ENCODE data around the gene SMARCA2.

The SMARCA2 gene

GRCh38 chr9:1998111-1998510, 17.0 kb upstream of the SMARCA2 start:
- no peak overlapping the region for H3K23ac ChIP-seq (ENCODE audit: low read length)
- no peak overlapping the region for H4K12ac ChIP-seq (ENCODE audit: low read depth, low read length)
- no peak overlapping the region for H3K9ac ChIP-seq (ENCODE audit: low read length)
- H3K27ac ChIP-seq (ENCODE audit: low read depth, low read length), result no peak overlapping the region
- H3K14ac ChIP-seq (ENCODE audit: low read length), result no peak overlapping the region
- no peaks in the 10 kb centered on the region for H3K36me3 ChIP-seq (ENCODE audit: control insufficient read depth in 1 of 2, insufficient read depth in 2 of 2, low read length in 2 of 2)
- H4K91ac ChIP-seq (ENCODE audit: low read depth, low read length), result no peak overlapping the region
- no peak overlapping the region for H2BK5ac ChIP-seq (ENCODE audit: low read depth, low read length, poor library complexity)
- no peaks in the 10 kb centered on the region for H3K27me3 ChIP-seq (ENCODE audit: insufficient read depth, low read length)
- no peak overlapping the region for H2BK120ac ChIP-seq (ENCODE audit: insufficient read depth, low read length, poor library complexity)
- no peak overlapping the region for H2AK5ac ChIP-seq (ENCODE audit: low read length)
- no peak overlapping the region for H3K4me3 ChIP-seq (ENCODE audit: low read depth, low read length)
- no peaks in the 10 kb centered on the region for H3K79me1 ChIP-seq (ENCODE audit: low read length)
- H3K18ac ChIP-seq (ENCODE audit: low read length), result no peak overlapping the region
- peaks cover 0 to 4% of the 10 kb centered on the region in 2 experiments for H3K4me1 ChIP-seq (ENCODE audit: control insufficient read depth in 1 of 2, insufficient read depth in 2 of 2, low read length in 2 of 2)
- H2AFZ ChIP-seq (ENCODE audit: insufficient read depth, low read length, poor library complexity), result no peak overlapping the region
- H2BK12ac ChIP-seq (ENCODE audit: low read length), result no peak overlapping the region
- H3K4me2 ChIP-seq (ENCODE audit: low read length), result no peak overlapping the region
- no CpG with 5 or more reads among the region's 2 CpGs for WGBS (ENCODE audit: extremely low coverage, insufficient coverage, insufficient read length)
- H3K9me3 ChIP-seq (ENCODE audit: insufficient read depth, low read depth, low read length), result no peaks in the 10 kb centered on the region
- H4K8ac ChIP-seq (ENCODE audit: low read depth, low read length), result no peak overlapping the region
- no peak for DNase-seq
- H3K79me2 ChIP-seq (ENCODE audit: control insufficient read depth, insufficient read depth, low read length, poor library complexity), result no peaks in the 10 kb centered on the region
- no peak overlapping the region for H3K4ac ChIP-seq (ENCODE audit: low read depth, low read length)

- no peak overlapping the region for H2AK5ac ChIP-seq (ENCODE audit: low read length)
- H4K12ac ChIP-seq (ENCODE audit: low read depth, low read length), result no peak overlapping the region
- H3K27me3 ChIP-seq (ENCODE audit: insufficient read depth, low read length), result no peaks in the 10 kb centered on the region
- H4K91ac ChIP-seq (ENCODE audit: low read depth, low read length), result no peak overlapping the region
- 100% methylated on average over 1 of the region's 3 CpGs for WGBS (ENCODE audit: extremely low coverage, insufficient coverage, insufficient read length)
- H3K36me3 ChIP-seq (ENCODE audit: control insufficient read depth in 1 of 2, insufficient read depth in 2 of 2, low read length in 2 of 2), result no peaks in the 10 kb centered on the region
- H3K9me3 ChIP-seq (ENCODE audit: insufficient read depth, low read depth, low read length), result no peaks in the 10 kb centered on the region
- DNase-seq, result no peak
- H3K23ac ChIP-seq (ENCODE audit: low read length), result no peak overlapping the region
- H2AFZ ChIP-seq (ENCODE audit: insufficient read depth, low read length, poor library complexity), result no peak overlapping the region
- H3K79me2 ChIP-seq (ENCODE audit: control insufficient read depth, insufficient read depth, low read length, poor library complexity), result no peaks in the 10 kb centered on the region
- H3K14ac ChIP-seq (ENCODE audit: low read length), result no peak overlapping the region
- peaks cover 0 to 4% of the 10 kb centered on the region in 2 experiments for H3K4me1 ChIP-seq (ENCODE audit: control insufficient read depth in 1 of 2, insufficient read depth in 2 of 2, low read length in 2 of 2)
- no peak overlapping the region for H3K4me2 ChIP-seq (ENCODE audit: low read length)
- no peak overlapping the region for H3K4me3 ChIP-seq (ENCODE audit: low read depth, low read length)
- H3K4ac ChIP-seq (ENCODE audit: low read depth, low read length), result no peak overlapping the region
- H3K18ac ChIP-seq (ENCODE audit: low read length), result no peak overlapping the region
- no peak overlapping the region for H3K9ac ChIP-seq (ENCODE audit: low read length)
- H2BK120ac ChIP-seq (ENCODE audit: insufficient read depth, low read length, poor library complexity), result no peak overlapping the region
- H3K79me1 ChIP-seq (ENCODE audit: low read length), result no peaks in the 10 kb centered on the region
- H2BK12ac ChIP-seq (ENCODE audit: low read length), result no peak overlapping the region
- H2BK5ac ChIP-seq (ENCODE audit: low read depth, low read length, poor library complexity), result no peak overlapping the region
- no peak overlapping the region for H4K8ac ChIP-seq (ENCODE audit: low read depth, low read length)
- no peak overlapping the region for H3K27ac ChIP-seq (ENCODE audit: low read depth, low read length)
Measured at GRCh38 chr9:2000314-2000713, 14.8 kb upstream of the SMARCA2 start.

GRCh38 chr9:2008372-2008771, 6.8 kb upstream of the SMARCA2 start:
- no peak overlapping the region for H2AK5ac ChIP-seq (ENCODE audit: low read length)
- no CpG with 5 or more reads among the region's 2 CpGs for WGBS (ENCODE audit: extremely low coverage, insufficient coverage, insufficient read length)

DNA sequence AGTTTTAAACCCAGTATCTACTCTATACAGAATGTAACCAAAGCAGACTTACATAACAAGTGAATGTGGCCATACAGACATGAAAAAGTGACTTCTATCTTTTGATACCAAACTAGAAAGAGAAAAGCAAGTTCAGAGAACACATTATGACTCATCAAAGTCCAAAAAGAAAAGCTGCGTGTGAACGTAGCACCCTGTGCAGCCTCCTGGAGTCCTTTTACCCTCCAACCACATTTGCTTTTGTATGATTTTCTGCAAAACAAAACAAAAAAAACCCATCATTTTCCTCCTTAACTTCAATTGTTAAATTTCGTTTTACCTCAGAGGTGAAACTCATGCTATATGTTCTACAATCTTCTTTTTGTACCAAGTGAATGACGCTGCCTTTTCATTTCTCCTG, 2.8 kb upstream of the SMARCA2 start:
- H3K9me3 ChIP-seq (ENCODE audit: insufficient read depth, low read depth, low read length), result no peaks in the 10 kb centered on the region
- no peak overlapping the region for H3K4me2 ChIP-seq (ENCODE audit: low read length)
- no peak for DNase-seq
- no peak overlapping the region for H2BK5ac ChIP-seq (ENCODE audit: low read depth, low read length, poor library complexity)
- no peak overlapping the region for H3K27ac ChIP-seq (ENCODE audit: low read depth, low read length)
- no peak overlapping the region for H3K14ac ChIP-seq (ENCODE audit: low read length)
- peaks cover 0 to 2% of the 10 kb centered on the region in 2 experiments for H3K4me1 ChIP-seq (ENCODE audit: control insufficient read depth in 1 of 2, insufficient read depth in 2 of 2, low read length in 2 of 2)
- H3K27me3 ChIP-seq (ENCODE audit: insufficient read depth, low read length), result no peaks in the 10 kb centered on the region
- peaks cover 18% of the 10 kb centered on the region for H3K79me1 ChIP-seq (ENCODE audit: low read length)
- no peak overlapping the region for H4K91ac ChIP-seq (ENCODE audit: low read depth, low read length)
- no peak overlapping the region for H3K9ac ChIP-seq (ENCODE audit: low read length)
- no peak overlapping the region for H3K4me3 ChIP-seq (ENCODE audit: low read depth, low read length)
- H3K4ac ChIP-seq (ENCODE audit: low read depth, low read length), result no peak overlapping the region
- H2AK5ac ChIP-seq (ENCODE audit: low read length), result no peak overlapping the region
- no peak overlapping the region for H2BK120ac ChIP-seq (ENCODE audit: insufficient read depth, low read length, poor library complexity)
- no peak overlapping the region for H4K8ac ChIP-seq (ENCODE audit: low read depth, low read length)
- no peak overlapping the region for H4K12ac ChIP-seq (ENCODE audit: low read depth, low read length)
- 100% methylated on average over 1 of the region's 4 CpGs for WGBS (ENCODE audit: extremely low coverage, insufficient coverage, insufficient read length)
- H2AFZ ChIP-seq (ENCODE audit: insufficient read depth, low read length, poor library complexity), result no peak overlapping the region
- H3K79me2 ChIP-seq (ENCODE audit: control insufficient read depth, insufficient read depth, low read length, poor library complexity), result peaks cover 13% of the 10 kb centered on the region
- no peak overlapping the region for H2BK12ac ChIP-seq (ENCODE audit: low read length)
- no peak overlapping the region for H3K18ac ChIP-seq (ENCODE audit: low read length)
- H3K23ac ChIP-seq (ENCODE audit: low read length), result no peak overlapping the region
- H3K36me3 ChIP-seq (ENCODE audit: control insufficient read depth in 1 of 2, insufficient read depth in 2 of 2, low read length in 2 of 2), result no peaks in the 10 kb centered on the region

More at GRCh38 chr9:2008372-2008771, 6.8 kb upstream of the SMARCA2 start:
- H2BK120ac ChIP-seq (ENCODE audit: insufficient read depth, low read length, poor library complexity), result no peak overlapping the region
- H3K4me3 ChIP-seq (ENCODE audit: low read depth, low read length), result no peak overlapping the region
- no peak overlapping the region for H3K4me2 ChIP-seq (ENCODE audit: low read length)
- H4K91ac ChIP-seq (ENCODE audit: low read depth, low read length), result no peak overlapping the region
- no peak overlapping the region for H4K12ac ChIP-seq (ENCODE audit: low read depth, low read length)
- no peak overlapping the region for H4K8ac ChIP-seq (ENCODE audit: low read depth, low read length)
- DNase-seq, result no peak
- no peak overlapping the region for H2BK5ac ChIP-seq (ENCODE audit: low read depth, low read length, poor library complexity)
- H3K4ac ChIP-seq (ENCODE audit: low read depth, low read length), result no peak overlapping the region
- no peak overlapping the region for H2BK12ac ChIP-seq (ENCODE audit: low read length)
- H2AFZ ChIP-seq (ENCODE audit: insufficient read depth, low read length, poor library complexity), result no peak overlapping the region
- H3K9me3 ChIP-seq (ENCODE audit: insufficient read depth, low read depth, low read length), result no peaks in the 10 kb centered on the region
- H3K9ac ChIP-seq (ENCODE audit: low read length), result no peak overlapping the region
- no peaks in the 10 kb centered on the region for H3K79me2 ChIP-seq (ENCODE audit: control insufficient read depth, insufficient read depth, low read length, poor library complexity)
- no peaks in the 10 kb centered on the region for H3K27me3 ChIP-seq (ENCODE audit: insufficient read depth, low read length)
- no peak overlapping the region for H3K27ac ChIP-seq (ENCODE audit: low read depth, low read length)
- H3K79me1 ChIP-seq (ENCODE audit: low read length), result no peaks in the 10 kb centered on the region
- H3K14ac ChIP-seq (ENCODE audit: low read length), result no peak overlapping the region
- no peaks in the 10 kb centered on the region for H3K36me3 ChIP-seq (ENCODE audit: control insufficient read depth in 1 of 2, insufficient read depth in 2 of 2, low read length in 2 of 2)
- no peak overlapping the region for H3K23ac ChIP-seq (ENCODE audit: low read length)
- peaks cover 0 to 2% of the 10 kb centered on the region in 2 experiments for H3K4me1 ChIP-seq (ENCODE audit: control insufficient read depth in 1 of 2, insufficient read depth in 2 of 2, low read length in 2 of 2)
- no peak overlapping the region for H3K18ac ChIP-seq (ENCODE audit: low read length)
